DMS53 (cell line): ENCODE results near the gene GAREM1.
A peak's percentile ranks its signal among the peaks of the same experiment; 100 is the strongest.
"Not testable (repeated sequence)": the region's sequence is repeated elsewhere in the genome, so short reads cannot be mapped to it uniquely, and the experiment has no call there.

ENCODE experiments used
- DNase-seq: peaks from one replicate; lab custom pipeline; 2025; lab: John Stamatoyannopoulos, UW

GAREM1 gene

GRCh38 chr18:32258148-32258547, 212.5 kb downstream of the GAREM1 start:
- no peak for DNase-seq

- no peak for DNase-seq
Measured at GRCh38 chr18:32257084-32257785, 213.4 kb downstream of the GAREM1 start.

GRCh38 chr18:32255570-32255969, 215.1 kb downstream of the GAREM1 start:
- DNase-seq = no peak

- no peak for DNase-seq
Measured at GRCh38 chr18:32252141-32252860, 218.4 kb downstream of the GAREM1 start.

GRCh38 chr18:32251466-32251865, 219.2 kb downstream of the GAREM1 start:
- DNase-seq = no peak

- DNase-seq = no peak
Measured at GRCh38 chr18:32249147-32249929, 221.3 kb downstream of the GAREM1 start.

- no peak for DNase-seq
Measured at GRCh38 chr18:32244881-32245280, 225.8 kb downstream of the GAREM1 start.

GRCh38 chr18:32243358-32243757, 227.3 kb downstream of the GAREM1 start:
- no peak for DNase-seq

- DNase-seq = no peak
Measured at GRCh38 chr18:32242395-32242794, 228.3 kb downstream of the GAREM1 start.

GRCh38 chr18:32238635-32239268, 231.9 kb downstream of the GAREM1 start:
- no peak for DNase-seq

- DNase-seq = no peak
Measured at GRCh38 chr18:32237049-32237448, 233.6 kb downstream of the GAREM1 start.

GRCh38 chr18:32233348-32233747, 237.3 kb downstream of the GAREM1 start:
- DNase-seq = not testable (repeated sequence)

- no peak for DNase-seq
Measured at GRCh38 chr18:32219431-32220018, 251.2 kb downstream of the GAREM1 start.

GRCh38 chr18:32216390-32216789, 254.3 kb downstream of the GAREM1 start:
- no peak for DNase-seq

GRCh38 chr18:32213693-32214092, 257.0 kb downstream of the GAREM1 start:
- DNase-seq = peak; percentile 87
